ENCODE results near the gene SLC45A3.
A peak's percentile ranks its signal among the peaks of the same experiment; 100 is the strongest.
"Not testable (repeated sequence)": the region's sequence is repeated elsewhere in the genome, so short reads cannot be mapped to it uniquely, and the experiment has no call there.

The SLC45A3 gene

GRCh38 chr1:205637854-205638468, 42.3 kb downstream of the SLC45A3 start:
- H3K27me3 Mint-ChIP-seq = peaks cover 2% of the 10 kb centered on the region

DNA sequence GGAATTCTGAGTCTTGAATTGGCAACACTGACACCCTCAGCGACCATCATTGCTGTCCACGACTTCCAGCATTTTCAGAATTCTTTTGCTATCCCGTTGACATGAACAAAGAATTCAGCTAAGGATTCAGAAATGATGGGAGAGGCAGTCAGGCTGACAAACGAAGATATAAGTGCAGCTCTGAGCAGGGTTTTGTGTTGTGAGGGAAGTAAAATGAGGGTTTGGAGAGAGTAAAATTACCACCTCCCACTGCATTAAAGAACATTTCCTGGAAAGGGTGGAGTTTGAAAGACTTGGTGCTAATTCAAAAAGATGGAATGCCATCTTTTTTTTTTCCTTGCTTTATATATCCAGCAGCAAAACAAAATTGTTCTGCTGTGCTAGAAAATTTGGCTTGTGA, 43.6 kb downstream of the SLC45A3 start:
- no peak overlapping the region for H3K4me3 Mint-ChIP-seq
- H3K27me3 Mint-ChIP-seq = peaks cover 2% of the 10 kb centered on the region
- no peaks in the 10 kb centered on the region for H3K9me3 Mint-ChIP-seq
- H3K4me1 Mint-ChIP-seq = peaks cover 3% of the 10 kb centered on the region
- H3K27ac Mint-ChIP-seq = no peak overlapping the region
- H3K36me3 Mint-ChIP-seq = no peaks in the 10 kb centered on the region

More at GRCh38 chr1:205637854-205638468, 42.3 kb downstream of the SLC45A3 start:
- no peaks in the 10 kb centered on the region for H3K36me3 Mint-ChIP-seq
- H3K4me1 Mint-ChIP-seq = peaks cover 3% of the 10 kb centered on the region
- H3K27ac Mint-ChIP-seq = no peak overlapping the region
- no peaks in the 10 kb centered on the region for H3K9me3 Mint-ChIP-seq
- H3K4me3 Mint-ChIP-seq = no peak overlapping the region

DNA sequence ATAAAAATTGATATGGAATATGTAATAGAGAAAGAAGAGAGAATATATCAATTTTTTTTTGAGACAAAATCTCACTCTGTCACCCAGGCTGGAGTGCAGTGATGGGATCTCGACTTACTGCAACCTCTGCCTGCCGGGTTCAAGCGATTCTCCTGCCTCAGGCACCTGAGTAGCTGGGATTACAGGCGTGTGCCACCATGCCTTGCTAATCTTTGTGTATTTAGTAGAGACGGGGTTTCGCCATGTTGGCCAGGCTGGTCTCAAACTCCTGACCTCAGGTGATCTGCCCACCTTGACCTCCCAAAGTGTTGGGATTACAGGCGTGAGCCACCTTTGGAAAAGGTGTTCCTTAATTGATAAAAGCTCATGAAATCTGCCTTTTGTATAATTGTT, 44.2 kb downstream of the SLC45A3 start:
- H3K4me3 Mint-ChIP-seq, H3K9me3 Mint-ChIP-seq, H3K27ac Mint-ChIP-seq, H3K27me3 Mint-ChIP-seq, H3K36me3 Mint-ChIP-seq, H3K4me1 Mint-ChIP-seq: not testable (repeated sequence)

DNA sequence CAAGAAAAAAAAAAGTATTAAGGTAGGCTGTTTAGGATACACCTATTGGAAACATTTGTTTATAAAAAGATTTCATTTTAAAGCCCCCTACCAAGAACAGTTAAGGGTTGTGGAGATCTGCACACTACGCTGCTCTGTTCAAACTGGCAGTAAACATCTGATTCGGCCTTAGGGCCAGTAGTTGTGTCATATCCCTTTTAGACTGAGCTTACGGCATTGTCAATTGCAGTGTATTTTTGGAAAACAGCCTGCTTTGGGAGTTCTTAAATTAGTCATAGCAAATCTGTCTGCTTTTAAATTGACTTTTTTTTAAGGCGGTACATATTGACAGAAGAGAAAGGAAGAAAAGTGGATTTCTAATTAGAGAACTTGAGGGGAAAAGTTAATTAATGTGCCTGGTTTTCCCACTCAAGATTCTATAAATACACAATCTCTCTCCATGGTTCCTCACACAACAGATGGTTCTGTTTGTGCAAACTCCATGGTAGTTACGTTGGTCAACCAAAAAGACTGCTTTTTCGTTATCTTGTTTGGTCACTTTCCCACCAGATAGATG, 46.8 kb downstream of the SLC45A3 start:
- H3K27ac Mint-ChIP-seq = peak overlapping the region; percentile 35
- peaks cover 2% of the 10 kb centered on the region for H3K36me3 Mint-ChIP-seq
- H3K4me1 Mint-ChIP-seq = peaks cover 17% of the 10 kb centered on the region
- no peak overlapping the region for H3K4me3 Mint-ChIP-seq
- no peaks in the 10 kb centered on the region for H3K27me3 Mint-ChIP-seq
- H3K9me3 Mint-ChIP-seq = no peaks in the 10 kb centered on the region

- H3K4me3 Mint-ChIP-seq = peak overlapping the region; percentile 84
- peaks cover 25% of the 10 kb centered on the region for H3K4me1 Mint-ChIP-seq
- H3K36me3 Mint-ChIP-seq = peaks cover 2% of the 10 kb centered on the region
- H3K27me3 Mint-ChIP-seq = no peaks in the 10 kb centered on the region
- peak overlapping the region; percentile 91 for H3K27ac Mint-ChIP-seq
- no peaks in the 10 kb centered on the region for H3K9me3 Mint-ChIP-seq
Measured at GRCh38 chr1:205632669-205633169, 47.6 kb downstream of the SLC45A3 start.

- Mint-ChIP-seq H3K27me3 (no peaks in the 10 kb centered on the region), H3K4me1 (peaks cover 31% of the 10 kb centered on the region), H3K36me3 (peaks cover 2% of the 10 kb centered on the region), H3K9me3 (no peaks in the 10 kb centered on the region), H3K4me3 (peak within 1 kb of the TSS; percentile 94), H3K27ac (peak within 1 kb of the TSS; percentile 96)
Measured at GRCh38 chr1:205631768-205632668, 48.3 kb downstream of the SLC45A3 start, which contains the start of gene ELK4. TSS of gene ELK4 (minus strand) at chr1:205632011. CDS start at chr1:205623882, 8,129 bp downstream.

DNA sequence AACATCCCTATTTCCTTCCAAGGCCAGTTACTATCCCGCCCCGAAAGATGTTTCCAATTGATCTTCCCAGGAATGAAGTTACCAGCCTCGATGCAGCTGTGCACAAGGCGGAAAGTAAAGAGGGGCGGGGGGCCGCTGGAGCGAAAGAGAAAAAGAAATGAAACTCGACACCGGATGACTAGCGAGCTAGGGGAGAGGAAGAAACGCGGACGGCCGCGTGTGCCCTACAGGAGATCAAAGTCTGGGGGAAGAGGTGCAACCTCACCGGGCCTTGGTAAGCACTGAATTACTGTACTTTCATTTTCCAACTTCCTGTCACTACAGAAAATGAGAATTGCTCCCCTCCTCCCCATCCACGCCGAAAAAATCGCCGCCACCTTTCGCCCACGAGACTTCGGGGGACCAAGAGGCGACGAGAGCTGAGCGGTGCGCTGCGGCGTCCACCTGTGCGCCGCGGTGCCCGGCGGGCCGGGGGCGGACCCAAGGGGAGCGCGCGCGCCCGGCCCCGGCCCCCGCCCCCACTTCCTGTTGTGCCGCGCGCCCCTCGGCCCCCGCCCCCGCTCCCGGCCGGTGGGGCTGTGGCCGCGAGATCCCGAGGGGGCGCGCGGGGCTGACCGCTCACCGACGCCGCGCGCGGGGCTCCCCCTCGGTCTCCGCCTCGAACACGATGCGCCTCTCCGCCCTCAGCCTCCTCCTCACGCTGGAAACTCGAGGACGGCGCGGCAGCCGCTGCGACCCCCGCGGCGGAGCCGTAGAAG, 49.1 kb downstream of the SLC45A3 start:
- Mint-ChIP-seq H3K36me3 (peaks cover 10% of the 10 kb centered on the region), H3K4me3 (peak overlapping the region; percentile 94), H3K27ac (peak overlapping the region; percentile 96), H3K4me1 (peaks cover 36% of the 10 kb centered on the region), H3K27me3 (no peaks in the 10 kb centered on the region), H3K9me3 (no peaks in the 10 kb centered on the region)

DNA sequence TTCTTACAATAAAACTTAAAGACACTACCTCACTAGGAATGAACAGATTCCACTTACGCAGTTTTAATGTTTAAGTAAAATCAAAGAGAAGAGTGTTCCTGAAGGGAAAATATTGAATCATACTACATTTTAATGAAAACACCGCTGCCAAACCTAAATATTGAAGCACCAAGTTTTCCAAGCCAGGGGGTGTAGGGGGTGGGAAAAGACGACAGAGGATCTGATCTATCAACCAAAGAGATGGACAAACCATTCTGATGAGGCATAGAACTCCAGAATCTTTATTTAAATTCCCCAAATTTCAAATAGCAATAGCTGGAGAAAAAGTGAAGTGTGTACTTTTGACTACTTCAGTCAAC, 49.7 kb downstream of the SLC45A3 start:
- no peaks in the 10 kb centered on the region for H3K9me3 Mint-ChIP-seq
- H3K4me1 Mint-ChIP-seq = peaks cover 41% of the 10 kb centered on the region
- H3K36me3 Mint-ChIP-seq = peaks cover 13% of the 10 kb centered on the region
- H3K27me3 Mint-ChIP-seq = no peaks in the 10 kb centered on the region
- H3K27ac Mint-ChIP-seq = peak overlapping the region; percentile 96
- H3K4me3 Mint-ChIP-seq = peak overlapping the region; percentile 94

- peak overlapping the region; percentile 94 for H3K4me3 Mint-ChIP-seq
- H3K27ac Mint-ChIP-seq = peak overlapping the region; percentile 96
- H3K4me1 Mint-ChIP-seq = peaks cover 45% of the 10 kb centered on the region
- peaks cover 14% of the 10 kb centered on the region for H3K36me3 Mint-ChIP-seq
- no peaks in the 10 kb centered on the region for H3K27me3 Mint-ChIP-seq
- no peaks in the 10 kb centered on the region for H3K9me3 Mint-ChIP-seq
Measured at GRCh38 chr1:205630241-205630640, 50.1 kb downstream of the SLC45A3 start.

DNA sequence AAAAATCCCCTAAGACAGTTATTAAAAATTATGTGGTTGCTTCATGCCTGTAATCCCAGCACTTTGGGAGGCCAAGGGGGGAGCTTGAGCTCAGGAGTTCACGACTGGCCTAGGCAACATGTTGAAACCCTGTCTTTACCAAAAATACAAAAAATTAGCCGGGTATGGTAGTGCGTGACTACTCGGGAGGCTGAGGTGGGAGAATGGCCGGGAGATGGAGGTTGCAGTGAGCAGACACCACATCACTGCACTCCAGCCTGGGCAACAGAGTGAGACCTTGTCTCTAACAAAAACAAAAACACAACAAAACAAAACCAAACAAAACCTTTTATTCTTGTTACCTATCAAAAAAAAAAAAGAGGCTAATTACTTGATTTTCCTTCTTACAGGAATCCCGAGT, 50.6 kb downstream of the SLC45A3 start:
- Mint-ChIP-seq H3K36me3 (peaks cover 18% of the 10 kb centered on the region), H3K27me3 (no peaks in the 10 kb centered on the region), H3K27ac (peak overlapping the region; percentile 96), H3K4me3 (peak overlapping the region; percentile 94), H3K9me3 (no peaks in the 10 kb centered on the region), H3K4me1 (peaks cover 50% of the 10 kb centered on the region)

DNA sequence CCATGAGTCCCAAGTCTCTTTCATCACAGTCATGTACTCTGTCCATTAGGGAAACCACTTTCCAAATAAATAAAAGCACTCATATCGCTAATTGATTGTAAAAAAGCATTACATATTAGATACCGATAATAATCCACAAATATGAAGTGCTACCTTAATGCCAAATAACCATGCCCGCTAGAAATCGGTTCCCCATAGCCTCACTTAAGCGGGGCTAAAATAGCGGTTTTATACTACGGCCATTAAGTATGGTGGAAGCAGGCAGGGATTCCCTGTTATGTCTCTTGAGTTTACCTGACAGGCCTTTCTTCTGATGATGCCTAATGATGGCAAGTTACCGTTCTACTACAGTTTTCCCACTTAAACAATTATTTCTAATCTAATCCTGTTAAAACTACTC, 52.4 kb downstream of the SLC45A3 start:
- Mint-ChIP-seq H3K27ac (peak overlapping the region; percentile 65), H3K9me3 (no peaks in the 10 kb centered on the region), H3K36me3 (peaks cover 18% of the 10 kb centered on the region), H3K27me3 (no peaks in the 10 kb centered on the region), H3K4me1 (peaks cover 65% of the 10 kb centered on the region), H3K4me3 (peak overlapping the region; percentile 67)

GRCh38 chr1:205626216-205626615, 54.1 kb downstream of the SLC45A3 start:
- peak overlapping the region; percentile 59 for H3K4me3 Mint-ChIP-seq
- peaks cover 65% of the 10 kb centered on the region for H3K4me1 Mint-ChIP-seq
- H3K27me3 Mint-ChIP-seq = no peaks in the 10 kb centered on the region
- H3K27ac Mint-ChIP-seq = peak overlapping the region; percentile 89
- no peaks in the 10 kb centered on the region for H3K9me3 Mint-ChIP-seq
- H3K36me3 Mint-ChIP-seq = peaks cover 19% of the 10 kb centered on the region

DNA sequence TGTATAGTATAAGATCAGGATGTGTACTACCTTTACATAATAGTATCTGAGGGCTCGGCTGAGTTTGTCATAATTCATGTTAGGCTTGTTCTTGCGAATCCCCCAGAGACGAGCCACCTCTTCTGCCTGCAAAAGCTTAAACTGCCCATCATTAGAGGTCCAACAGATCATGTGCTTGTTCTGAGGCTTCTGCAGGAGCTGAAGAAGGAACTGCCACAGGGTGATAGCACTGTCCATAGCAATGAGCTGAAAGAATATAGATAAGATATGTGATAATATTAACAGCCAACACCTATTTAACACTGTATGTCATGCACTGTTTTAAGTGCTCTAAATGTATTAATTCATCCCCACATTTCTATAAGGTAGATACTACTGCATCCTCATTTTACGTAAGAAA, 56.7 kb downstream of the SLC45A3 start:
- Mint-ChIP-seq H3K27me3 (no peaks in the 10 kb centered on the region), H3K36me3 (peaks cover 24% of the 10 kb centered on the region), H3K4me3 (no peak overlapping the region), H3K4me1 (peaks cover 66% of the 10 kb centered on the region), H3K9me3 (no peaks in the 10 kb centered on the region), H3K27ac (peak overlapping the region; percentile 59)

DNA sequence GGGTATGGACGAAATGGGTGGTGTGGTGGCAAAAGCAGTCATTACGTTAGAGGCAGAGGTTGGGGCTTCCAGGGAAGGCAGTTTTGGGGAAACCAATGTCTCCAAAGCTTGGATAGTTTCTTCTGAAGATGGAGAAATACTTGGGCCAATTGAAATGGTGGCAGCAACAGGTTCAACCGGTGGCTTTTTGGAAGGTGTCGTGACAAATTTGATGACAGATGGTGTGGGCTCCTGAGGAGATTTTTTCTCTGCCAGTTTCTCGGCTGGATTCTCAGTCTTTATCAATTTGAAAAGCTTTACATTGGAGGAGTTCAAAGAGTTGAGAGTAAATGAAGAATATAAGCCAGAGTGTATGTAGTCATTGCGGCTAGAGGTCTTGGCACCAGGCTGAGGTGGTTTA, 60.0 kb downstream of the SLC45A3 start:
- Mint-ChIP-seq H3K27me3 (no peaks in the 10 kb centered on the region), H3K4me3 (no peak overlapping the region), H3K9me3 (no peaks in the 10 kb centered on the region), H3K4me1 (peaks cover 51% of the 10 kb centered on the region), H3K27ac (peak overlapping the region; percentile 73), H3K36me3 (peaks cover 19% of the 10 kb centered on the region)

GRCh38 chr1:205619376-205619775, 60.9 kb downstream of the SLC45A3 start:
- peak overlapping the region; percentile 74 for H3K27ac Mint-ChIP-seq

More at GRCh38 chr1:205619376-205619775, 60.9 kb downstream of the SLC45A3 start:
- peaks cover 49% of the 10 kb centered on the region for H3K4me1 Mint-ChIP-seq
- H3K4me3 Mint-ChIP-seq = no peak overlapping the region
- H3K9me3 Mint-ChIP-seq = no peaks in the 10 kb centered on the region
- H3K36me3 Mint-ChIP-seq = peaks cover 14% of the 10 kb centered on the region
- H3K27me3 Mint-ChIP-seq = no peaks in the 10 kb centered on the region

All from activated naive CD4-positive, alpha-beta T cell treated with anti-CD3 and anti-CD28 coated beads, Interleukin-2, amount 50 U/mL, for 24 hours (primary cell).